GM12878 (cell line): ENCODE data around the gene TACC2. TPM values are rescaled to one million over a fixed set of nuclear protein-coding genes. Genes with fewer than 3 reads are reported as not detected.

ENCODE experiments used
- ATAC-seq: fragments of 200-7000 bp; cut with Tn5 transposase; 3 replicates; pipeline ENCODE4 v1.9.1; 2020; ENCODE audit warnings: mild to moderate bottlenecking, moderate library complexity
- BruUV-seq: library from RNA; stranded (reverse); fragments of 400-500 nt; replicated peaks from 2 replicates; lab custom pipeline; 2021; lab: Mats Ljungman, UMichigan
- CTCF ChIA-PET: fragments of 300-600 bp; sonication (Branson Sonifier 250); formaldehyde crosslinking; extraction: SDS; loops from one replicate; lab custom pipeline; 2021; ENCODE audit warnings: inconsistent platforms; lab: Yijun Ruan, JAX
- POLR2A ChIA-PET: fragments of 350-600 bp; formaldehyde crosslinking; extraction: SDS; loops from one replicate; lab custom pipeline; 2021; ENCODE audit warnings: inconsistent platforms; lab: Charles Lee
- RAD21 ChIA-PET: fragments of 300-600 bp; sonication (Branson Sonifier 250); formaldehyde crosslinking; loops from one replicate; lab custom pipeline; 2023; ENCODE audit warnings: antibody characterized with exemption; ENCODE audit not compliant: unreplicated experiment; lab: Charles Lee
- SMC1A ChIA-PET: fragments of 300-600 bp; sonication (Branson Sonifier 250); formaldehyde crosslinking; loops from one replicate; lab custom pipeline; 2023; ENCODE audit not compliant: unreplicated experiment, uncharacterized antibody; lab: Charles Lee
- DNase-seq: peaks from one replicate; pipeline ENCODE4 v3.0.0-alpha.2; 2011; ENCODE audit warnings: low read depth, low spot score
- FAIRE-seq: peaks from 3 replicates; lab custom pipeline; 2011; peaks lifted over from hg19 to GRCh38; lab: Jason Lieb, UNC
- H2AFZ ChIP-seq: 2 replicates; pipeline ENCODE4 v1.6.0; 2011; ENCODE audit warnings: low read depth, low read length, control low read depth; ENCODE audit not compliant: control insufficient read depth
- H3K27ac ChIP-seq: 2 replicates; pipeline ENCODE4 v1.5.1; 2011; ENCODE audit warnings: control low read depth; ENCODE audit not compliant: control insufficient read depth, insufficient read depth
- H3K27me3 ChIP-seq, 2 experiments: replicated peaks in 1 of 2; 2 replicates each; pipeline versions ENCODE4 v1.6.0 to v1.6.1; 2011; ENCODE audit warnings: low read length in 1 of 2; ENCODE audit not compliant: control insufficient read depth in 2 of 2, insufficient read depth in 2 of 2
- H3K36me3 ChIP-seq, 2 experiments: 2 replicates each; pipeline ENCODE4 v1.5.1; 2011; ENCODE audit warnings: low read length in 1 of 2; ENCODE audit not compliant: control insufficient read depth in 2 of 2, insufficient read depth in 2 of 2
- H3K4me1 ChIP-seq: 2 replicates; pipeline ENCODE4 v1.6.1; 2011; ENCODE audit warnings: mild to moderate bottlenecking, low read length, moderate library complexity, mixed read lengths; ENCODE audit not compliant: control insufficient read depth, insufficient read depth
- H3K4me2 ChIP-seq: 2 replicates; pipeline ENCODE4 v1.6.0; 2011; ENCODE audit warnings: control low read depth; ENCODE audit not compliant: control insufficient read depth, insufficient read depth
- H3K4me3 ChIP-seq: fragments of 200-600 bp; sonication (generic); 2 replicates; pipeline ENCODE4 v1.5.1; 2016
- H3K79me2 ChIP-seq: 2 replicates; pipeline ENCODE4 v1.6.0; 2011; ENCODE audit warnings: low read length; ENCODE audit not compliant: control insufficient read depth, insufficient read depth
- H3K9ac ChIP-seq: 2 replicates; pipeline ENCODE4 v1.8.0; 2011; ENCODE audit warnings: low read length, control low read depth, mixed read lengths; ENCODE audit not compliant: control insufficient read depth, insufficient read depth
- H3K9me3 ChIP-seq: replicated peaks from 3 replicates; pipeline ENCODE4 v1.5.1; 2011; ENCODE audit warnings: mild to moderate bottlenecking, low read length; ENCODE audit not compliant: control insufficient read depth, insufficient read depth
- H4K20me1 ChIP-seq: 2 replicates; pipeline ENCODE4 v1.6.0; 2011; ENCODE audit not compliant: control insufficient read depth, insufficient read depth
- JUNB ChIP-seq: IDR thresholded peaks from 2 replicates; pipeline ENCODE4 v1.6.1; 2016; ENCODE audit warnings: antibody characterized with exemption, mild to moderate bottlenecking
- JUND ChIP-seq: IDR thresholded peaks from 2 replicates; pipeline ENCODE4 v1.6.1; 2012; ENCODE audit warnings: low read depth, mild to moderate bottlenecking, low read length, improper control_type of control experiment, moderate library complexity
- PRDM15 ChIP-seq: fragments of 450-650 bp; formaldehyde crosslinking; IDR thresholded peaks from 2 replicates; pipeline ENCODE4 v1.4.0; 2020; ENCODE audit warnings: mild to moderate bottlenecking, moderate library complexity
- WGBS: methylation state at CpG from one replicate; pipeline ENCODE4 v1.1.6; 2016; ENCODE audit warnings: low lambda C conversion rate; ENCODE audit not compliant: insufficient replicate concordance, insufficient coverage; ENCODE audit errors: missing lambda C conversion rate; 5-methylcytosine and 5-hydroxymethylcytosine counted together
- in situ Hi-C: fragments of 300-500 bp; cut with MboI; formaldehyde crosslinking; loops from 9 replicates; pipeline ENCODE4 v1.14.3; 2018; ENCODE audit warnings: mixed read lengths
- intact Hi-C: fragments of 100-400 bp; cut with micrococcal nuclease; formaldehyde crosslinking; loops from one replicate; pipeline ENCODE4 v1.14.2; 2022; ENCODE audit not compliant: unreplicated experiment
- polyA plus RNA-seq, 11 experiments: library from polyadenylated mRNA; depleted of rRNA in 4 of 11; unstranded in 6 of 11; stranded (reverse) in 5 of 11; fragments of >200 nt; fragmentation: Nextera tagmentation in 4 of 11; fragmentation: Illumina TruSeq in 1 of 11; extraction: Ambion mirVana in 4 of 11; extraction: Trizol in 1 of 11; gene quantifications; 1 replicate in 1 of 11; 2 replicates in 10 of 11; pipeline versions ENCODE4 v1.2.1 to v1.2.3, GENCODE V29; 2011 to 2016; ENCODE audit warnings: inconsistent platforms in 2 of 11, missing spikeins in 2 of 11, low read depth in 1 of 11
- total RNA-seq, 4 experiments: library from RNA; depleted of rRNA in 3 of 4; stranded (reverse); fragments of >200 nt in 3 of 4; fragmentation: Illumina TruSeq in 1 of 4; extraction: Trizol in 1 of 4; gene quantifications; 2 replicates each; pipeline versions ENCODE4 v1.2.1 to v1.2.3, GENCODE V29; 2013 to 2021

TACC2 gene
- total and polyA plus RNA-seq, 10 of the 15 experiments (the other 5 are each of a cell fraction or from before 2014, with no cell fraction given) = 0.07 to 0.64 (median 0.13) TPM; not detected in 5

GRCh38 chr10:122050811-122051210 lies 61.8 kb downstream of the TACC2 start:
- POLR2A ChIA-PET = no interaction called here
- ATAC-seq (no peak), DNase-seq (no peak), FAIRE-seq (no peak)
- no TSS peak for BruUV-seq
- 41% methylated on average over 9 of the region's 9 CpGs for WGBS
- CTCF ChIA-PET = interaction anchor here (0.9 kb wide), 1 partner anchor 9 kb away, joined by 3 read pairs; no protein-coding TSS in a partner anchor
- Histone ChIP-seq H3K36me3 (no peaks in the 10 kb centered on the region), H4K20me1 (no peaks in the 10 kb centered on the region), H3K9ac (no peak overlapping the region), H3K79me2 (no peaks in the 10 kb centered on the region), H3K4me3 (no peak overlapping the region), H3K4me1 (no peaks in the 10 kb centered on the region), H3K9me3 (no peaks in the 10 kb centered on the region), H3K27me3 (0 out of 4 replicates have a peak, but pooled peaks cover 0 to 3% of the 10 kb centered on the region in 2 experiments), H2AFZ (no peak overlapping the region), H3K4me2 (no peak overlapping the region), H3K27ac (no peak overlapping the region)
- in situ Hi-C loops = no loop called here
- RAD21 ChIA-PET = no interaction called here
- intact Hi-C loops = no loop called here
- SMC1A ChIA-PET = no interaction called here
- TF ChIP-seq PRDM15 = no peak
- TF ChIP-seq JUNB = no peak
- TF ChIP-seq JUND = no peak
